HepG2 (cell line): Measurements from ENCODE around the gene COL10A1. TPM values are rescaled to one million over a fixed set of nuclear protein-coding genes. Genes with fewer than 3 reads are reported as not detected.

Source experiments
- ATAC-seq: fragments of 200-7000 bp; cut with Tn5 transposase; 3 replicates; pipeline ENCODE4 v1.9.1; 2020; ENCODE audit warnings: mild to moderate bottlenecking, moderate library complexity
- BruUV-seq: library from RNA; stranded (reverse); fragments of 400-500 nt; replicated peaks from 2 replicates; lab custom pipeline; 2021; lab: Mats Ljungman, UMichigan
- CTCF ChIA-PET: fragments of 300-600 bp; formaldehyde crosslinking; extraction: SDS; loops from one replicate; lab custom pipeline; 2021; ENCODE audit warnings: low total read pairs, inconsistent platforms, low intra/inter-chr PET ratio; lab: Yijun Ruan, JAX
- POLR2A ChIA-PET: fragments of 350-600 bp; sonication (Branson Sonifier 250); formaldehyde crosslinking; loops from one replicate; lab custom pipeline; 2020; ENCODE audit warnings: antibody characterized with exemption, inconsistent platforms; lab: Yijun Ruan, JAX
- DNase-seq: peaks from one replicate; pipeline ENCODE4 v3.0.0-alpha.2; 2015; ENCODE audit warnings: low spot score
- FAIRE-seq: peaks from 3 replicates; lab custom pipeline; 2011; peaks lifted over from hg19 to GRCh38; lab: Jason Lieb, UNC
- H2AFZ ChIP-seq: one replicate; pipeline ENCODE4 v1.6.1; 2011; ENCODE audit warnings: low read length, inconsistent platforms
- H3K27ac ChIP-seq: fragments of 300-600 bp; 3 replicates; pipeline ENCODE4 v1.8.0; 2011; ENCODE audit warnings: mixed run types, mild to moderate bottlenecking, mixed read lengths, low read length, inconsistent platforms; ENCODE audit not compliant: insufficient read depth; ENCODE audit errors: extremely low read length
- H3K27me3 ChIP-seq, 2 experiments: fragments of 200-600 bp in 1 of 2; 2 replicates in 1 of 2; 3 replicates in 1 of 2; pipeline versions ENCODE4 v1.6.0 to v1.8.0; 2011; ENCODE audit warnings: low read length in 2 of 2, mild to moderate bottlenecking in 2 of 2, moderate library complexity in 2 of 2, inconsistent platforms in 1 of 2; ENCODE audit not compliant: insufficient read depth in 2 of 2, control insufficient read depth in 1 of 2
- H3K36me3 ChIP-seq, 2 experiments: fragments of 200-600 bp in 1 of 2; replicated peaks in 1 of 2; 2 replicates in 1 of 2; 3 replicates in 1 of 2; pipeline versions ENCODE4 v1.5.1 to v1.8.0; 2011; ENCODE audit warnings: low read length in 2 of 2, inconsistent platforms in 1 of 2; ENCODE audit not compliant: insufficient read depth in 2 of 2, control insufficient read depth in 1 of 2
- H3K4me1 ChIP-seq: 2 replicates; pipeline ENCODE4 v1.5.1; 2012; ENCODE audit warnings: low read length, inconsistent platforms; ENCODE audit not compliant: insufficient read depth
- H3K4me2 ChIP-seq: 2 replicates; pipeline ENCODE4 v1.6.0; 2011; ENCODE audit warnings: low read depth, low read length, inconsistent platforms
- H3K4me3 ChIP-seq, 3 experiments: fragments of 200-600 bp in 1 of 3; sonication (generic), shearing (Covaris generic) in 1 of 3; replicated peaks in 1 of 3; 2 replicates each; pipeline ENCODE4 v1.5.1; 2011 to 2016; ENCODE audit warnings: low read length in 3 of 3, inconsistent platforms in 2 of 3, low read depth in 2 of 3, mild to moderate bottlenecking in 2 of 3, control low read depth in 1 of 3, mixed read lengths in 1 of 3; ENCODE audit not compliant: insufficient read depth in 1 of 3
- H3K79me2 ChIP-seq: one replicate; pipeline ENCODE4 v1.6.1; 2011; ENCODE audit warnings: low read length, inconsistent platforms; ENCODE audit not compliant: insufficient read depth
- H3K9ac ChIP-seq: 2 replicates; pipeline ENCODE4 v1.6.0; 2011; ENCODE audit warnings: mild to moderate bottlenecking, low read depth, low read length, inconsistent platforms; ENCODE audit not compliant: insufficient read depth
- H3K9me3 ChIP-seq: 2 replicates; pipeline ENCODE4 v1.5.1; 2012; ENCODE audit warnings: mild to moderate bottlenecking, low read length
- H4K20me1 ChIP-seq: 2 replicates; pipeline ENCODE4 v1.6.0; 2011; ENCODE audit warnings: inconsistent platforms, mild to moderate bottlenecking, low read length, moderate library complexity; ENCODE audit not compliant: insufficient read depth
- EP300 ChIP-seq, 3 experiments: sonication (generic) in 1 of 3; formaldehyde crosslinking in 1 of 3; IDR thresholded peaks; 2 replicates each; pipeline versions ENCODE4 v1.5.1 to v1.6.1; 2011 to 2020; ENCODE audit warnings: low read depth in 2 of 3, low read length in 2 of 3, borderline replicate concordance in 1 of 3, improper control_type of control experiment in 1 of 3, mild to moderate bottlenecking in 1 of 3, missing genetic modification reagents in 1 of 3, moderate library complexity in 1 of 3
- KDM6A ChIP-seq: IDR thresholded peaks from 2 replicates; pipeline ENCODE4 v1.6.1; 2016; ENCODE audit warnings: low read depth
- SKI ChIP-seq: fragments of 450-650 bp; IDR thresholded peaks from one replicate; pipeline ENCODE4 v1.6.1; 2018; ENCODE audit warnings: mild to moderate bottlenecking; ENCODE audit not compliant: partially characterized antibody
- SRSF1 ChIP-seq: fragments of 200-400 bp; formaldehyde crosslinking; optimal IDR thresholded peaks from 2 replicates; pipeline ENCODE3; 2017; ENCODE audit warnings: mild to moderate bottlenecking, low read depth, low read length, moderate library complexity
- TMF1 ChIP-seq: sonication (generic); formaldehyde crosslinking; IDR thresholded peaks from 2 replicates; pipeline ENCODE4 v1.8.1; 2022; ENCODE audit warnings: low read depth, missing genetic modification reagents
- ZNF572 ChIP-seq: sonication (generic); formaldehyde crosslinking; IDR thresholded peaks from 2 replicates; pipeline ENCODE4 v1.5.1; 2020; ENCODE audit warnings: mild to moderate bottlenecking, missing genetic modification reagents
- ZSCAN29 ChIP-seq: sonication (generic); formaldehyde crosslinking; conservative IDR thresholded peaks from 2 replicates; pipeline ENCODE4 v1.4.0; 2020; ENCODE audit warnings: mild to moderate bottlenecking, missing genetic modification reagents
- WGBS: methylation state at CpG from one replicate; pipeline ENCODE4 v1.1.6; 2017; ENCODE audit warnings: low lambda C conversion rate; 5-methylcytosine and 5-hydroxymethylcytosine counted together
- in situ Hi-C: cut with HindIII; loops from 2 replicates; pipeline ENCODE4 v1.10.0; 2017; ENCODE audit warnings: low pct_unique_long_range_greater_than_20kb; ENCODE audit not compliant: extremely low pct_ligation_motif_present
- intact Hi-C: fragments of 100-400 bp; cut with micrococcal nuclease; formaldehyde crosslinking; loops from one replicate; pipeline ENCODE4 v1.10.0; 2022; ENCODE audit not compliant: unreplicated experiment
- polyA plus RNA-seq, 8 experiments: library from polyadenylated mRNA; depleted of rRNA in 3 of 8; stranded (reverse) in 7 of 8; unstranded in 1 of 8; fragments of >200 nt; fragmentation: Illumina TruSeq in 4 of 8; extraction: Trizol in 4 of 8; gene quantifications; 2 replicates each; pipeline versions ENCODE4 v1.2.1 to v1.2.3, GENCODE V29; 2011 to 2016; ENCODE audit warnings: low read depth in 4 of 8, missing spikeins in 1 of 8, mixed read lengths in 1 of 8; ENCODE audit not compliant: insufficient read depth in 1 of 8
- total RNA-seq, 5 experiments: library from RNA; depleted of rRNA; stranded (reverse); fragments of >200 nt; fragmentation: Illumina TruSeq; extraction: Trizol; gene quantifications; 2 replicates each; pipeline ENCODE4 v1.2.3, GENCODE V29; 2016; ENCODE audit warnings: low read depth in 1 of 5
- TF ChIP-seq, protein P1 (sequence below): sonication (generic); formaldehyde crosslinking; IDR thresholded peaks from 2 replicates; pipeline ENCODE4 v1.4.0; 2020; ENCODE audit warnings: missing genetic modification reagents, borderline replicate concordance
- TF ChIP-seq, protein P2 (sequence below): IDR thresholded peaks from 2 replicates; pipeline ENCODE4 v1.6.1; 2016; ENCODE audit warnings: low read depth
- TF ChIP-seq, protein P3 (sequence below): sonication (generic); formaldehyde crosslinking; IDR thresholded peaks from 2 replicates; pipeline ENCODE4 v1.5.0; 2020; ENCODE audit warnings: mild to moderate bottlenecking, missing genetic modification reagents, borderline replicate concordance

The COL10A1 gene
- total and polyA plus RNA-seq, 2 of the 13 experiments (the other 11 are each of a cell fraction or from before 2014, with no cell fraction given) = 0.07 TPM; not detected in 1

DNA sequence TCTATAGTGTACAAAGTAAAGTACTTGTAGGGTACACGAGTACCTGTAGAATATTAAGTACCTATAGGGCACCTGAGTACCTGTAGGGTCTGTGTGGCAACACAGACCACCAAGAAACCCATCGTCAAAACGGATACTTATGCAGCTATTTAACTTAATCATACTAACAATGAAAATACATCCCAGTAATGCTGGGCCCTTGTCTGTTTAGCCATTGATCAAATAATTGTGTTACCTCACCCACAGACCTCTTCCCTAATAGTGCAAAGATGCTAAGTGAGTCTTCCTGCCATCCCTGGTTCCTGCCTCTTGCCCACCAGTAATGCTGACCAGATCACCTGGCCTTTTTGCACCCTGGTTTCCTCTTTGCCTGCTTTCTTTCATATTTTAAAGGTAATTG is 7.5 kb upstream of the COL10A1 start:
- Histone ChIP-seq H3K9me3 (no peaks in the 10 kb centered on the region), H4K20me1 (no peaks in the 10 kb centered on the region), H3K79me2 (no peaks in the 10 kb centered on the region), H3K4me3 (no peak overlapping the region), H3K27ac (no peak overlapping the region), H3K4me1 (peaks cover 2% of the 10 kb centered on the region; the same call in 1 of the 2 replicates), H2AFZ (no peak overlapping the region), H3K9ac (no peak overlapping the region)
- DNase-seq = no peak
- BruUV-seq = no TSS peak
- POLR2A ChIA-PET = no interaction called here
- 95% methylated on average over 3 of the region's 3 CpGs for WGBS
- in situ Hi-C loops (no loop called here), intact Hi-C loops (no loop called here)
- CTCF ChIA-PET = no interaction called here
- TF ChIP-seq SKI (no peak), EP300 (IDR thresholded peaks at IDR 0.05; ENCODE audit: low read depth in 2 of 2, low read length in 2 of 2) (no peak), EP300 (CRISPR knock-in tag; IDR thresholded peaks at IDR 0.05; ENCODE audit: borderline replicate concordance) (no peak), ZNF572 (no peak), SRSF1 (no peak), KDM6A (CRISPR knock-in tag) (no peak), TMF1 (no peak), ZSCAN29 (CRISPR knock-in tag) (no peak)
- TF ChIP-seq, protein P1, sequence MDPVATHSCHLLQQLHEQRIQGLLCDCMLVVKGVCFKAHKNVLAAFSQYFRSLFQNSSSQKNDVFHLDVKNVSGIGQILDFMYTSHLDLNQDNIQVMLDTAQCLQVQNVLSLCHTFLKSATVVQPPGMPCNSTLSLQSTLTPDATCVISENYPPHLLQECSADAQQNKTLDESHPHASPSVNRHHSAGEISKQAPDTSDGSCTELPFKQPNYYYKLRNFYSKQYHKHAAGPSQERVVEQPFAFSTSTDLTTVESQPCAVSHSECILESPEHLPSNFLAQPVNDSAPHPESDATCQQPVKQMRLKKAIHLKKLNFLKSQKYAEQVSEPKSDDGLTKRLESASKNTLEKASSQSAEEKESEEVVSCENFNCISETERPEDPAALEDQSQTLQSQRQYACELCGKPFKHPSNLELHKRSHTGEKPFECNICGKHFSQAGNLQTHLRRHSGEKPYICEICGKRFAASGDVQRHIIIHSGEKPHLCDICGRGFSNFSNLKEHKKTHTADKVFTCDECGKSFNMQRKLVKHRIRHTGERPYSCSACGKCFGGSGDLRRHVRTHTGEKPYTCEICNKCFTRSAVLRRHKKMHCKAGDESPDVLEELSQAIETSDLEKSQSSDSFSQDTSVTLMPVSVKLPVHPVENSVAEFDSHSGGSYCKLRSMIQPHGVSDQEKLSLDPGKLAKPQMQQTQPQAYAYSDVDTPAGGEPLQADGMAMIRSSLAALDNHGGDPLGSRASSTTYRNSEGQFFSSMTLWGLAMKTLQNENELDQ (CRISPR knock-in tag) = no peak
- TF ChIP-seq, protein P2, sequence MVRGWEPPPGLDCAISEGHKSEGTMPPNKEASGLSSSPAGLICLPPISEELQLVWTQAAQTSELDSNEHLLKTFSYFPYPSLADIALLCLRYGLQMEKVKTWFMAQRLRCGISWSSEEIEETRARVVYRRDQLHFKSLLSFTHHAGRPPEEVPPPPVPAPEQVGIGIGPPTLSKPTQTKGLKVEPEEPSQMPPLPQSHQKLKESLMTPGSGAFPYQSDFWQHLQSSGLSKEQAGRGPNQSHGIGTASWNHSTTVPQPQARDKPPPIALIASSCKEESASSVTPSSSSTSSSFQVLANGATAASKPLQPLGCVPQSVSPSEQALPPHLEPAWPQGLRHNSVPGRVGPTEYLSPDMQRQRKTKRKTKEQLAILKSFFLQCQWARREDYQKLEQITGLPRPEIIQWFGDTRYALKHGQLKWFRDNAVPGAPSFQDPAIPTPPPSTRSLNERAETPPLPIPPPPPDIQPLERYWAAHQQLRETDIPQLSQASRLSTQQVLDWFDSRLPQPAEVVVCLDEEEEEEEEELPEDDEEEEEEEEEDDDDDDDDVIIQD = no peak
- TF ChIP-seq, protein P3, sequence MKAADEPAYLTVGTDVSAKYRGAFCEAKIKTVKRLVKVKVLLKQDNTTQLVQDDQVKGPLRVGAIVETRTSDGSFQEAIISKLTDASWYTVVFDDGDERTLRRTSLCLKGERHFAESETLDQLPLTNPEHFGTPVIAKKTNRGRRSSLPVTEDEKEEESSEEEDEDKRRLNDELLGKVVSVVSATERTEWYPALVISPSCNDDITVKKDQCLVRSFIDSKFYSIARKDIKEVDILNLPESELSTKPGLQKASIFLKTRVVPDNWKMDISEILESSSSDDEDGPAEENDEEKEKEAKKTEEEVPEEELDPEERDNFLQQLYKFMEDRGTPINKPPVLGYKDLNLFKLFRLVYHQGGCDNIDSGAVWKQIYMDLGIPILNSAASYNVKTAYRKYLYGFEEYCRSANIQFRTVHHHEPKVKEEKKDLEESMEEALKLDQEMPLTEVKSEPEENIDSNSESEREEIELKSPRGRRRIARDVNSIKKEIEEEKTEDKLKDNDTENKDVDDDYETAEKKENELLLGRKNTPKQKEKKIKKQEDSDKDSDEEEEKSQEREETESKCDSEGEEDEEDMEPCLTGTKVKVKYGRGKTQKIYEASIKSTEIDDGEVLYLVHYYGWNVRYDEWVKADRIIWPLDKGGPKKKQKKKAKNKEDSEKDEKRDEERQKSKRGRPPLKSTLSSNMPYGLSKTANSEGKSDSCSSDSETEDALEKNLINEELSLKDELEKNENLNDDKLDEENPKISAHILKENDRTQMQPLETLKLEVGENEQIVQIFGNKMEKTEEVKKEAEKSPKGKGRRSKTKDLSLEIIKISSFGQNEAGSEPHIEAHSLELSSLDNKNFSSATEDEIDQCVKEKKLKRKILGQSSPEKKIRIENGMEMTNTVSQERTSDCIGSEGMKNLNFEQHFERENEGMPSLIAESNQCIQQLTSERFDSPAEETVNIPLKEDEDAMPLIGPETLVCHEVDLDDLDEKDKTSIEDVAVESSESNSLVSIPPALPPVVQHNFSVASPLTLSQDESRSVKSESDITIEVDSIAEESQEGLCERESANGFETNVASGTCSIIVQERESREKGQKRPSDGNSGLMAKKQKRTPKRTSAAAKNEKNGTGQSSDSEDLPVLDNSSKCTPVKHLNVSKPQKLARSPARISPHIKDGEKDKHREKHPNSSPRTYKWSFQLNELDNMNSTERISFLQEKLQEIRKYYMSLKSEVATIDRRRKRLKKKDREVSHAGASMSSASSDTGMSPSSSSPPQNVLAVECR (CRISPR knock-in tag) = no peak
- TF ChIP-seq, all 625 proteins: peak for 0
- ATAC-seq (no peak), FAIRE-seq (no peak)
- no peaks in the 10 kb centered on the region for H3K27me3 ChIP-seq
- H3K36me3 ChIP-seq = no peaks in the 10 kb centered on the region; a peak in 2 of 5 replicates
- no peak overlapping the region for H3K4me2 ChIP-seq
